HAP-1 (cell line): ENCODE measurements around the gene ME3.

ENCODE experiments used
- DNase-seq, 2 experiments: peaks; one replicate each; pipeline ENCODE4 v3.0.0-alpha.2; 2016 to 2020; ENCODE audit warnings: low spot score in 2 of 2
- H3K27me3 ChIP-seq: fragments of 250-450 bp; sonication (Bioruptor Pico); 2 replicates; pipeline ENCODE4 v1.5.1; 2020; ENCODE audit warnings: low read depth, mild to moderate bottlenecking, moderate library complexity
- H3K36me3 ChIP-seq: fragments of 250-450 bp; sonication (Bioruptor Pico); replicated peaks from 2 replicates; pipeline ENCODE4 v1.5.1; 2020; ENCODE audit warnings: mild to moderate bottlenecking
- H3K4me1 ChIP-seq: fragments of 250-450 bp; sonication (Bioruptor Pico); 2 replicates; pipeline ENCODE4 v1.5.1; 2020; ENCODE audit warnings: mild to moderate bottlenecking
- H3K4me3 ChIP-seq: fragments of 250-450 bp; sonication (Bioruptor Pico); 2 replicates; pipeline ENCODE4 v1.5.1; 2020; ENCODE audit warnings: mild to moderate bottlenecking, moderate library complexity
- H3K9me3 ChIP-seq: fragments of 250-450 bp; sonication (Bioruptor Pico); 2 replicates; pipeline ENCODE4 v1.5.1; 2020; ENCODE audit warnings: mild to moderate bottlenecking, moderate library complexity
- in situ Hi-C: fragments of 300-500 bp; cut with MboI; formaldehyde crosslinking; loops from 3 replicates; pipeline ENCODE4 v1.14.3; 2020; ENCODE audit warnings: low sequenced_read_pairs, inconsistent platforms, mixed read lengths

ME3 gene

DNA sequence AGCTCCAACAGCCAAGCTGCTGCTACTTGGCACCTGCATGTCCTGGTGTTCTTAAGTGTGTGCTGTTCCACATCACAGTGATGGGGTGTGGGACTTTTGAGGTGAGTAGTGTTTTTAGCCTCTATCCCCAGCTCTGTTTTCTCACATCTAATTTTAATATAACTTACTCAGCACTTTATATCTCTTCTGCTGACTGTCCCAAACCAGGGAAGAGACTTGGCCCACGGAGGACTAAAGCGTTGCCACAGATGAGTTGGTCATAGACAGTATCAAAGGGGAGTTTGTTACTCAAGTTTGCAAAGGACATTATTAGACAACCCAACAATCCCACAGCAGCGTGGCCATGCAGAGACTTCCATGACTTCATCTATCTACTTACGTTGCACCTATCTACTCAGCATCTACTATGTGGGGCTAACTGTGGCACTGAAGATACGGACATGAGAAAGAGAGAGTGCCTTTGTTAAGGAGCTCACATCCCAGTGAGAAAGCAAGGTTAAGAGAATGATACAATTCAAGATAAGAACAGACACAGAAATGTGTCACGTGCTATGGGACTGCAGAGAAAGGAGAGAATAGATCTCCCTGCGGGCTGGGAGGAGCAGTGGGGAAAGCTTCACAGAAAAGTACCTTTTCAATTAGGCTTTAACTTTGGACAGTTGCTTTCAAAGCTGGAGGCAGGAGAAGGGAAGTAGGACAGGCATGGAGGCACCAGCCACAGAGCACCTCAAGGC lies 82.4 kb downstream of the ME3 start:
- Histone ChIP-seq H3K4me3 (no peak overlapping the region), H3K4me1 (no peaks in the 10 kb centered on the region; the same call in 1 of the 2 replicates), H3K36me3 (no peaks in the 10 kb centered on the region), H3K27me3 (no peaks in the 10 kb centered on the region), H3K9me3 (no peaks in the 10 kb centered on the region)
- in situ Hi-C loops, result no loop called here
- DNase-seq, result no peak

DNA sequence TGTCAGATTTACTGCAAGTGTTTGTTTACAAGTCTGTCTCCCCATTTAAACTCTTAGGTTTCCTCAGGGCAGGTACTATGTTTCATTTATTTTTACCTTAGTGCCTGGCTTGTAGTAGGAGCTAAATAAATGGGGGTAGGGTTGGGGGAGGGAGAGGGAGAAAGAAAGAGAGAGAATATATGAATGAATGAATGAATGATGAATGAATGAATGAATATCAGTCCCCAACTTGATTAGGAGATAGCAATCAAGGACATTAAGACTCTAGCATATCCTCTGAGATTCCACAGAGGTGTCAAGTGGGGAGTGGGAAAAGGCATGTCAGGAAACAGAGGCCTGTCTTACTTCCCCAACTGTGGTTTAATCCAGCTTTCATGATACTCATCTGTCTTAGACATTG lies 83.2 kb downstream of the ME3 start:
- H3K4me3 ChIP-seq, result no peak overlapping the region
- H3K4me1 ChIP-seq, result no peaks in the 10 kb centered on the region; the same call in 1 of the 2 replicates
- DNase-seq, result no peak
- no peaks in the 10 kb centered on the region for H3K36me3 ChIP-seq
- H3K9me3 ChIP-seq, result no peaks in the 10 kb centered on the region
- in situ Hi-C loops, result no loop called here
- no peaks in the 10 kb centered on the region for H3K27me3 ChIP-seq

GRCh38 chr11:86588566-86589090 lies 83.8 kb downstream of the ME3 start:
- Histone ChIP-seq H3K36me3 (no peaks in the 10 kb centered on the region), H3K9me3 (no peaks in the 10 kb centered on the region), H3K27me3 (no peaks in the 10 kb centered on the region), H3K4me3 (no peak overlapping the region), H3K4me1 (no peaks in the 10 kb centered on the region; the same call in 1 of the 2 replicates)
- peak; percentile 7 to 61 for DNase-seq
- in situ Hi-C loops, result no loop called here

GRCh38 chr11:86587264-86588193 lies 84.9 kb downstream of the ME3 start:
- in situ Hi-C loops, result no loop called here
- Histone ChIP-seq H3K9me3 (no peaks in the 10 kb centered on the region), H3K4me3 (no peak overlapping the region), H3K4me1 (no peaks in the 10 kb centered on the region; the same call in 1 of the 2 replicates), H3K36me3 (no peaks in the 10 kb centered on the region), H3K27me3 (peaks cover 2% of the 10 kb centered on the region; the same call in 1 of the 2 replicates)
- no peak for DNase-seq

GRCh38 chr11:86586307-86586706 lies 86.1 kb downstream of the ME3 start:
- H3K4me3 ChIP-seq, result no peak overlapping the region
- H3K9me3 ChIP-seq, result no peaks in the 10 kb centered on the region
- H3K27me3 ChIP-seq, result peaks cover 11% of the 10 kb centered on the region
- no peaks in the 10 kb centered on the region for H3K4me1 ChIP-seq
- no peaks in the 10 kb centered on the region for H3K36me3 ChIP-seq
- in situ Hi-C loops, result no loop called here
- no peak for DNase-seq

- DNase-seq, result no peak
- Histone ChIP-seq H3K4me3 (no peak overlapping the region), H3K9me3 (no peaks in the 10 kb centered on the region), H3K36me3 (no peaks in the 10 kb centered on the region), H3K4me1 (no peaks in the 10 kb centered on the region), H3K27me3 (peaks cover 26% of the 10 kb centered on the region)
- in situ Hi-C loops, result no loop called here
Measured at GRCh38 chr11:86582898-86583297, 89.5 kb downstream of the ME3 start.

GRCh38 chr11:86580535-86580934 lies 91.9 kb downstream of the ME3 start:
- peaks cover 44% of the 10 kb centered on the region for H3K27me3 ChIP-seq
- in situ Hi-C loops, result no loop called here
- H3K4me3 ChIP-seq, result no peak overlapping the region
- no peaks in the 10 kb centered on the region for H3K9me3 ChIP-seq
- no peak for DNase-seq
- H3K36me3 ChIP-seq, result no peaks in the 10 kb centered on the region
- H3K4me1 ChIP-seq, result no peaks in the 10 kb centered on the region

DNA sequence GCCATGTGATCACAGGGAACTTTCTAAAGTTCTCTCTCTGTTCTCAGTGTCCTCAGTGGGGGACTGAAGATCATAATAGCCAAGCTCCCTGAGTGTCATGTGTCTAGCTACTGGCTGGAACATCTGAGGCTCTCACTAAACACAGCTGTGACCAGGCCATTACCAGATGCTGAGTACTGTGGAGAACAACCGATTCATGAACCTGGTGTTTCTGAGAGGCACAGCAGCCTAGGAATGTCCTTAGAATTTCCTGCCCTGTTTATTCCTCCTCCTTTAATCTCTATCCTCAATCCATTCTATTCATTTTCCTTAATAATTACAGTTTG lies 93.0 kb downstream of the ME3 start:
- H3K36me3 ChIP-seq, result no peaks in the 10 kb centered on the region
- DNase-seq, result no peak
- H3K9me3 ChIP-seq, result no peaks in the 10 kb centered on the region
- in situ Hi-C loops, result no loop called here
- H3K4me1 ChIP-seq, result no peaks in the 10 kb centered on the region
- H3K4me3 ChIP-seq, result no peak overlapping the region
- peaks cover 52% of the 10 kb centered on the region for H3K27me3 ChIP-seq

GRCh38 chr11:86578727-86579405 lies 93.5 kb downstream of the ME3 start:
- Histone ChIP-seq H3K4me1 (no peaks in the 10 kb centered on the region), H3K27me3 (peaks cover 53% of the 10 kb centered on the region), H3K9me3 (no peaks in the 10 kb centered on the region), H3K4me3 (no peak overlapping the region), H3K36me3 (no peaks in the 10 kb centered on the region)
- in situ Hi-C loops, result no loop called here
- no peak for DNase-seq

DNA sequence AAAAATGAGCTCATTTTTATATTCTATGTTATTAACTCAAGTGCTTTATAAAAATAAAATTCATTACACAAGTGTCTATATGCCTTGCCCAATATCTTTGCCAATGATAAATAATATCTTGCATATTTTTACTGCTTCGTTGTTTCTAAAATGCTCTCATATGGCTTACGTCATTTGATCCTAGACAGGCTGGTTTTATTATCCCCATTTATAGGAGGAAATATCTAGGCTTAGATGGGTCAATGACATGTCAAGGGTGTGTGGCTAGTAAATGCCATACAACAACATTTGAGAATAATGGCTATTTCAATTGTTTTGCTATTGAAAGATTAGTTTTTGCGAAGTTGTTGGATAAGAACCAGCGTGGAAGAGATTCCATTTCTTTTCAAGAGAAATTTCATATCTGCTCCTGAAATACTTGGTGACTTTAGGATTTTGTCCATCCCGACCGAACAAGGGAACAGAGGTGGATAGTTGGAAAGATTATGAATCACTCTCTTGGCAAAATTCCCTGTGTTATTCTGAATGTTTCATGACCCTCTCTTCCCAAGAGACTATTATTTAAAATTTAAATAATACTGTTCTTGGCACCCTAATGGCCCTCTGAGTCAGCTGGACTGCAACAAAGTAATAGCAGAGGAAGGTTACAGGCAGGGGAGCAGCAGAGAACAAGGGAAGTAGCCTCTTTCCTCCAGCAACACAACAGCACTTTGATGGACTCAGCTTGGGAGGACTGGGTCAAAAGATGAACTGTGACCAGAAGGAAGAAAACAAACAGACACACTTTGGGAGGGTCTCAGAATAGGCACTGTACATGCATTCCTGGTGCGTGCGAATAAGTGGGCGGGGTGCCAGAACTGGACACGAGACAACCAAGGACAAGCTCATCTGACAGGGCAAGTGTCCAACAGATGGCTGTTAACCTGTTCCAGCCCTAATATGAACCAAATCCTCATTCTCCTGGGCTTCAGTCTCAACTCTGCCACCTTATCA lies 94.5 kb downstream of the ME3 start:
- peaks cover 57% of the 10 kb centered on the region for H3K27me3 ChIP-seq
- in situ Hi-C loops, result no loop called here
- no peaks in the 10 kb centered on the region for H3K9me3 ChIP-seq
- H3K36me3 ChIP-seq, result no peaks in the 10 kb centered on the region
- no peak overlapping the region for H3K4me3 ChIP-seq
- no peak for DNase-seq
- no peaks in the 10 kb centered on the region for H3K4me1 ChIP-seq

DNA sequence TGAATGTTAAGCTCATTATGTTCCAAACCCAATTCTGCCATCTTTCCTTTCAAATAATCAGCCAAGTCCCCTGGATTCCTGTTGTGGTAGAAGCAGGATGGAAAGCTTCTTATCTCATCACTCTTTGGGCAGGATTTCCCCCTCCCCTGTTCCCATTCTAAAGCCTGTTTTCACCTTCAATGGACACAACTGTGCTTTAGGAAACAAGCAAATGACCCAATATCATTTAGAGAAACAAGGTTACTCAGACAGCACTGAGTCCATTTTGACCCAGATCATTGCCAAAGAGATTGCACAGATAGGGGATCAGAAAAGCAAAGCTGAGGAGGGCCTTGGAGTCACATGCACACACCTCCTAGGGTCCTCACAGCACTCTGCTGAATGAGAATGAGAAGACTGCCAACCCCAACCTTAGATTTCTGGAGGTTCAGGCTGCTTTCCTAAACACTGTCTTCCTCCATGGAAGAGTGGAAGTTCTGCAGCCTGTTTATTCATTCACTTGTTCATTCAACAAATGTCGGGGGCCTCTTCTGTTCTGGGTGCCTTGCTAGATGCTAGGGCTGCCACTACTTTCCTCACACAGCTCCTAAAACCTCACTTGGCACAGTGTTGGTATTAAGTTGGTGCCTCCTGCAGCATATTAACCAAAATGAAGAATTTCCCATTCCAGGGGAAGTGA lies 95.3 kb downstream of the ME3 start:
- H3K4me3 ChIP-seq, result no peak overlapping the region
- H3K9me3 ChIP-seq, result no peaks in the 10 kb centered on the region
- no peaks in the 10 kb centered on the region for H3K36me3 ChIP-seq
- DNase-seq, result no peak
- H3K4me1 ChIP-seq, result no peaks in the 10 kb centered on the region
- H3K27me3 ChIP-seq, result peaks cover 54% of the 10 kb centered on the region
- in situ Hi-C loops, result no loop called here

DNA sequence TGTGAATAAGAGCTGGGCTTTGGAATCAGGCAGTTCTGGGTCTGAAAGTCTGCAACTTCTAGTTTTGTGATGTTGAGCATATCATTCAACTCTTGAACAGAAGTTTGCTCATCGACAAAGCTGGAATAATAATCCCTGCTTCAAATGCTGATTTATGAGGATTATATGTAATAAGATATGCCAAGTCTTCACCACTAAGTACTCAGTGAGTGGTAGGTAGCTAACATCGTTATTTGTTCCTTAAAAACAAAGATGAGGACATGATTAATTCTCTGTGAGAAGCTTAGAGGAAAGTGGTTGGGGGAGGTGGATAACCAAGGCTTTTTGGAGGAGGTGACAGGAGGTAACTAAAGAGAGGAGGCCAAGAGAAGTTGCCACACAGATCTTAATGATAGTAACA lies 96.5 kb downstream of the ME3 start:
- Histone ChIP-seq H3K9me3 (no peaks in the 10 kb centered on the region), H3K27me3 (peaks cover 50% of the 10 kb centered on the region), H3K36me3 (no peaks in the 10 kb centered on the region), H3K4me1 (no peaks in the 10 kb centered on the region), H3K4me3 (no peak overlapping the region)
- in situ Hi-C loops, result no loop called here
- peak in 1 of 2 experiments; percentile 7 for DNase-seq
